Prostate gland (tissue), 2 donors: ENCODE results near the gene MCAM.

Experiments used
- POLR2AphosphoS5 ChIP-seq: sonication (generic); formaldehyde crosslinking; IDR thresholded peaks from one replicate; pipeline ENCODE4 v1.6.1; 2017; ENCODE audit warnings: antibody characterized with exemption
- TF ChIP-seq, protein P1 (sequence below), 4 experiments: fragments of 200-600 bp in 2 of 4; fragments of 450-650 bp in 2 of 4; sonication (generic) in 2 of 4; IDR thresholded peaks; 1 replicate in 3 of 4; 2 replicates in 1 of 4; pipeline ENCODE4 v1.5.1; 2016 to 2019; ENCODE audit warnings: antibody characterized with exemption in 4 of 4, mild to moderate bottlenecking in 2 of 4, moderate library complexity in 2 of 4

DNA sequence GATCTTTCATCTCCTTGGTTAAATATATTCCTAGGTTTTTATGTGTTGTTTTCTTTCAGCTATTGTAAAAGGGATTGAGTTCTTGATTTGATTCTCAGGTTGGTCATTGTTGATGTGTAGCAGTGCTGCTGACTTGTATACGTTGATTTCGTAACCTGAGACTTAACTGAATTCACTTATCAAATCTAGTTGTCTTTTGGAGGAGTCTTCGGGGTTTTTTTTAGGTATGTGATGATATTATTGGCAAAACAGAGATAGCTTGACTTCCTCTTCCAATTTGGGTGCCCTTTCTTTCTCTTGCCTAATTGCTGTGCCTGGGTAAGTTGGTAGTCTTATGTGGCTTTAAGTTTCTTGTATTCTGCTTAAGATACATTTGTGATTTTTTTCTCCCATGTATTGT, 57.9 kb downstream of the MCAM start:
- TF ChIP-seq, protein P1, sequence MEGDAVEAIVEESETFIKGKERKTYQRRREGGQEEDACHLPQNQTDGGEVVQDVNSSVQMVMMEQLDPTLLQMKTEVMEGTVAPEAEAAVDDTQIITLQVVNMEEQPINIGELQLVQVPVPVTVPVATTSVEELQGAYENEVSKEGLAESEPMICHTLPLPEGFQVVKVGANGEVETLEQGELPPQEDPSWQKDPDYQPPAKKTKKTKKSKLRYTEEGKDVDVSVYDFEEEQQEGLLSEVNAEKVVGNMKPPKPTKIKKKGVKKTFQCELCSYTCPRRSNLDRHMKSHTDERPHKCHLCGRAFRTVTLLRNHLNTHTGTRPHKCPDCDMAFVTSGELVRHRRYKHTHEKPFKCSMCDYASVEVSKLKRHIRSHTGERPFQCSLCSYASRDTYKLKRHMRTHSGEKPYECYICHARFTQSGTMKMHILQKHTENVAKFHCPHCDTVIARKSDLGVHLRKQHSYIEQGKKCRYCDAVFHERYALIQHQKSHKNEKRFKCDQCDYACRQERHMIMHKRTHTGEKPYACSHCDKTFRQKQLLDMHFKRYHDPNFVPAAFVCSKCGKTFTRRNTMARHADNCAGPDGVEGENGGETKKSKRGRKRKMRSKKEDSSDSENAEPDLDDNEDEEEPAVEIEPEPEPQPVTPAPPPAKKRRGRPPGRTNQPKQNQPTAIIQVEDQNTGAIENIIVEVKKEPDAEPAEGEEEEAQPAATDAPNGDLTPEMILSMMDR (IDR thresholded peaks at IDR 0.05), result no peak
- no peak for TF ChIP-seq POLR2AphosphoS5
